GM19043 (cell line): Measurements from ENCODE around the gene MTHFD1L.

Source experiments
- ATAC-seq: cut with Tn5 transposase; IDR thresholded peaks from one replicate; pipeline ENCODE4 v1.9.1; 2021; ENCODE audit warnings: low read depth; ENCODE audit not compliant: unreplicated experiment

Gene MTHFD1L

DNA sequence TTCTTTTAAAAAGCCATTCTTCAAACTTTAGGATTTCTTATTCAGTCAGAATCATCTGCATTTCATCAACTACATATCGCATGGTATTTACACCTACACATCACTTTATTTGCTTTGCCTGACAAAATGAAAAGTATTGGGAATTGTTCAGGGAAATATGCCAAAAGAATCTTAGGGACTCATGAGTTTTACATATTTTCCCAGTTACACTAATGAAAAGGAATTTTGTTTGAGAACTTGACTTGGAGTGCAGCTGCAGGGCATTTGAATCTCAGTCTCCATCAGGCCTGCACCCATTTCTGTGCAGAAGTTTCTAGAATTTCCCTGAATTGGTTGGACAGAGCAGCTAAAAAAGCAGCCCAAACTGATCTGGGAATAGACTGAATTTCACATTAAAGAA, 65.3 kb downstream of the MTHFD1L start:
- ATAC-seq: no peak

DNA sequence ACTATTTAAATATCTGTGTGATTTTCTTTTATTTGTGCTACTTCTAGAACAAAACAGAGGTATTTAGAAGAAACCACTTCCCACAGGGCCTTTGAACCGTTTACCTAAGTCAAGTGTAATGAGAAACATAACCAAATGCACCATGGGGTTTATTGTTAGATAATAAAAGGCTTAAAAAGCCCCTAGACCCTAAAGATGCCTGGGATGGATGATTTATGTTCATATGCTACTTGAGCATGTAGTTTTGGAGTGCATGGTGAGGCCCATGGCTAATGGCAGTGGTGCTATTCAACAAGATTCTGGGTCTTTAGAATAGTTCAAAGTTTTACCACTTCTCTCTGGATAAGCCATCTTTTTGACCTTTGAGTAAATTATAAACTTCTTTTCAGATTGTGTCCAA, 65.9 kb downstream of the MTHFD1L start:
- no peak for ATAC-seq

DNA sequence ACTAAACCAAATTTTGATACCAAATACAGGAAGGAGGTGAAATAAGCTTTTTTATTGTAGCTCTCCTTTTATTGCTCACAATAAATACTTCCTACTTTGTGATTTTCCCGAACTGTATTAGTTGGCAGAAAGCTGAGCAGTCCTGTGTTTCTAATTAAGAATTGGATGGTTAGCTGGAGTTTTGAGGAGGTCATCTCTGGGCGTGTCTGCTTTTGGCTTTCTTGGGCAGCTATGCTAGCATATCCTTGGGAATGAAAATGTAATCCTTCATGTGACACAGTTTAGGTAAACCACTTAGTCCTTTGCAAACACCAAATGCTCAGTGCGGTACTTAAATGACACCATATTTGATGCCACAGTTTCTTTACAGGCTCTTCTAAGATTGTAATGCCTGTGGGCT, 67.5 kb downstream of the MTHFD1L start:
- no peak for ATAC-seq

DNA sequence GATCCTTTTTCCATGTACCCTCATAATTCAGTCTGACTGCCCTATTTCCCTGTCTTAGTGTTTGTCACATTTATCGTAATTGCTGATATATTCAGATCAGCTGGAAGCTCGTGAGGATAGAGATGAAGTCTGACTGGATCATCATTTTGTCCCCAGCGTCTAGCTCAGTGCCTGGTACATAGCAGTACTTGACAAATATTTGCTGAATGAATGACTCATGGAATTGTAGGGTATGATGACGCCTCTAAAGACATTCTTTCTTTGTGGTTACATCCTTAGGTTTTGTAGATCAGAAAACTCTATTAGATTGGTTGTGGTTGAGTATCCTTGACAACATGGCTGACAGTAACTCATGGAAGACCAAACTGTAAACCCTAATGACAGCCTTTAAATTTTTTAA, 68.9 kb downstream of the MTHFD1L start:
- no peak for ATAC-seq

DNA sequence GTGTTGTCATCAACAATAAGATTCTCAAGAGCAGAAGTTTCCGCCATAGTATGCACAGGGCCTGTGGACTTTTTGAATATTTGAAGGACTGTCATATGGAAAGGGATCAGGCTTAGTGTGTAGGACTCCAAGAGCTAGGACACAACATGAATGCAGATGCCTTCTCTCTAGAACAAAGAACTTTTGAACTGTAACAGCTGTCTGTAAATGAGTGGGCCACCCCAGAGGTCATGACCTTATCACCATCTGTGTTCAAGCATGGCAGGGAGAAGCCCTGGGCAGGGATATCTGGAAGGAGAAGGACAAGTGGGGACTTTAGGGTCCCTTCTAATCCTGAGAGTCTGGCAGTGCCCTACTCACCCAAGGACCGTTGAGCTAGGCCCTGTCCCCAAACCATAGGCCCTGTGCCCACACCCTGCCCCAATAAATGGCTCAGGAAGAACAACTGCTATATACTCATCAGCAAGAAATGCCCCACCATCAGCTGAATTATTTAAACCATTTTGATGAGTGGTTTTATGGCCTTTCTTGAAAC, 70.6 kb downstream of the MTHFD1L start:
- ATAC-seq: no peak

DNA sequence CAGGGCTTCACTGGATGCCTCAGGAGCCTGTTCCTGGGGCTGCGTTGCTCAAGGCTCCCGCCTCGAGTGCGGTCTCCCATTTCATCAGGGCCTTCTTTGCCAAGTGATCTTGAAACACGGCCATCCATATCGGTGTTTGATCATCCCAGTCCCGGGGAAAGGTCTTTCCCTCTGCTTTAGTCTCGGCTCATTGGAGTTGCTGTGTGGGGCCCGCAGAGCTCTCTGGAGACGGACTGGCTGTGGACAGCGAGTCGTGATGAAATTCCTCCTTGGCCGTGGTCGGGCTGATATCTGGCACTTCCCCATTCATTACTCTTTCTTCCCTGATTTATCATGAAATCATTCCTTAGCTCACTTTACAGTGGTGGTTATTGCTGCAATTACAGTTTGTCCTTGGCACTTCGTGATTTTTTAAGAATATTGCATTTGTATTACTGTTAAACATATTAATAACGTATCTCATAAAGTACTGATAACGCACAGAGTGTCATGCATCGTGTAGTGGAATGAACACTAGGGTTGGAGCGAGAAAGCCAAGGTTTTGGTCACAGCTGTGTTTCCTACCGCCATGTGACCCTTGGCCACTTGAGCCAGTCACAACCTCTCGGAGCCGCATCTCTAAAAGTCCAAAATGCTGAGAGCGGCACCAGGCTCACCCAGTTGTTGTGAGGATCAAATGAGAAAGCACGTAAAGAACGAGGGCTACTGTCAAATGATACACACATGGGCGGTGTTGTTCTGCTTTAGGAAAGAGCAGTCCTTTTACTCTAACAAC, 71.8 kb downstream of the MTHFD1L start:
- no peak for ATAC-seq

DNA sequence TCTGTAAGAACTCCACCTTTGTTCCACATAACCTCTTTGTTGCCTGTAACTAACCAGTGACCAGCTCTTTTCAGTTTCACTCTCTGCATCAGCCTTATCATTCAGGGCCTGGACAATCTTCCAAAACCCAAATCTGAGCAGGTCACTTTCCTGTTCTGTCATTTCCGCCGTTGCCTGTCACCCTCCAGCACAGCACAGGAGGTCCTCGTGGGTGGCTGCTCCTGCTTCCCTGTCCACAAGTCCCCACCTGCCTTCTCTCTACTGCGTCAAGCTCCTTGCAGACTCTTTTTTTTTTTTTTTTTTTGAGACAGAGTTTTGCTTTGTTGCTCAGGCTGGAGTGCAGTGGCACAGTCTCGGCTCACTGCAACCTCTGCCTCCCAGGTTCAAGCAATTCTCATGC, 73.9 kb downstream of the MTHFD1L start:
- no peak for ATAC-seq

- no peak for ATAC-seq
These were observed 75.4 kb downstream of the MTHFD1L start for GRCh38 chr6:150940941-150941340.

GRCh38 chr6:150949526-150949925, 84.0 kb downstream of the MTHFD1L start:
- ATAC-seq: no peak

DNA sequence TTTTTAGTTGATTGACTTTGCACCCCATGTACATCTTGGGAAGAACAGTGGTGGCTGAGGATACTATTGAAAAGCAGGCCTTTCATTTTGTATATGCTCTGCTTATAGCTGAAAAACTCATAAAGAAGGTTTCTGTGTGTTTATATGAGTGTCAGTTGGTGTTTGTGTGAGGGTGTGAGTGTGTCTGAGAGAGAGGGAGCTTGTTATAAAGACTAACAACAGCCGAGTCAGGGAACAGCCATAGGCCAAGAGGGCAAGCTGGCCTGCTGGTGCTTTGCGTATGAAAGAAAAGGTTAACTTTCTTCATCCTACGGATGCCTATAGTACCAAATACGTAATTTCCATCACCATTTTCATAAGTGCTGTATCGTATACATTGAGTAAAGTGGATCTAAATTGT, 88.3 kb downstream of the MTHFD1L start:
- ATAC-seq: no peak

DNA sequence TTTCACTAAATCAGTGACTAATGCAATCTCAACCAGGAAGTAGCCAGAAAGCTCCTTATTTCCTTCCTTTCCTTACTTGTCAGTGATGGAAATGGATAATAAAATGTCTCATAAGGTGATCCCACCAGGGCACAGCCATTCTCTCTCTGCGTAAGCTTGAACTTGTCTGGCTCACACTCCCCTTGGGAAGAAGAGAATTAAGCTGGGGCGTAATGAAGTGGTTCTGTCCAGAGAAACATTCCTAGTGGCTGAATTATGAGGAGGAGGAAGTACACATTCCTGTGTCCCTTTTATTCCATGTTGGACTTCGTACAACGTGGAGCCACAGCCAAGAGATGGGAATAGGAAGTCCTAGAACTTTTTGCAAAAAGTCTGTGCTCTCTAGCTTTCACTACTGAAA, 93.7 kb downstream of the MTHFD1L start:
- no peak for ATAC-seq

- ATAC-seq: no peak
These were observed 96.9 kb downstream of the MTHFD1L start for GRCh38 chr6:150962436-150962835.

GRCh38 chr6:150964765-150965164, 99.3 kb downstream of the MTHFD1L start:
- no peak for ATAC-seq

DNA sequence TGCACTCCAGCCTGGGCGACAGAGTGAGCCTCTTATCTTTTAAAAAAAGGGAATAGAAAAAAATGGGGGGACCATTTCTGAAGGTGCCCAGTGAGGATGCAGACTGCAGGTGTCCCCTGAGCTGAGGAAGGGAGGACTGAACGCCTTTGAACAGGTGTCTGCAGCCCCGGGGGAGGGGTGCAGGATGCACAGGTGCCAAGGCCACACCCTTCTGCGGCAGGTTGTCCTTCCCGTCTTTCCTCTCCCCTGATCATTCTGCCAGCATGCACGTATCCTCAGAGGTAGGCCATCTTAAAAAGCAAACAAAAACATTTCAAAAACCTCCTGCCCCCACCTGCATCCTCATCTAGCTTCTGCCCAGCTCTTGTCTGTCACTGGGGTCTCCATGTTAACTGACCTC, 101.3 kb downstream of the MTHFD1L start:
- ATAC-seq: no peak

GRCh38 chr6:150967381-150967780, 101.9 kb downstream of the MTHFD1L start:
- ATAC-seq: no peak

- no peak for ATAC-seq
These were observed 102.4 kb downstream of the MTHFD1L start for GRCh38 chr6:150967910-150968309.

- no peak for ATAC-seq
These were observed 104.4 kb downstream of the MTHFD1L start for GRCh38 chr6:150969901-150970300.

- no peak for ATAC-seq
These were observed 105.7 kb downstream of the MTHFD1L start for GRCh38 chr6:150971219-150971618.

- no peak for ATAC-seq
These were observed 109.6 kb downstream of the MTHFD1L start for GRCh38 chr6:150975136-150975535.

DNA sequence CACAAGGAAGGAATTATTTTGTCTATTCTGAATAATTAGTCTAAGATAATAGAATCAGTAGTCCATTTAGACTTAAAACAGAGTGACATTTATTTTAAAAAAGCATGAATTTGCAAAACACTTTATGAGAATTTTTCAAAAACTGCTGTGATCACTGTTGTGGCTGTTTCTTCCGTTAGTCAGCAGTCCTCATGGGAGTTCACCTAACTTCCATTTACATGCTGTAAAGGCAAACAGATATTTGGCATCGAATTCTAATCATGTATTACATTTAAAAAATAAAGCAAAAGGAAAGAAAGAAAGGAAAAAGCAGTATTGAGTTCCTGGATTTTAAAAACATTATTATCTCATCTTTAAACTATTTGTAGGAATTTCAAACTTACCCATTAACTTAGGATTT, 111.8 kb downstream of the MTHFD1L start:
- ATAC-seq: no peak

DNA sequence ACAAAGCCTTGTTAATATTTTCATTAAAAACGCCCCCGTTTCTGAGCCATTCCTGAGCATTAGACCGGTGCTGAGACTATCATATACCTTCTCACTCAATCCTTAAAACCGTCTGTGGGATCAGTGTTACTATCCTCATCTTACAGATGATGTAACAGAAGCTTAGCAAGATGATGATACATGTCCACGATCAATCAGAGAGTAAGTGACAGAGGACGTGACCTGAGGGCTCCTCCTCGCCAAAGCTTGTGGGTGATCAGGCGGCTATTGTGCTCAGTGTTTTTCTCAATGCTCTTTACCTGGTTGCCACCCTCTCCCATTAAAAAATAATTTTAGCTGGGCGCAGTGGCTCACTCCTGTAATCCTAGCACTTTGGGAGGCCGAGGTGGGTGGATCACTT, 113.1 kb downstream of the MTHFD1L start:
- no peak for ATAC-seq

GRCh38 chr6:150979826-150980350, 114.4 kb downstream of the MTHFD1L start:
- ATAC-seq: no peak
